ENCODE measurements around the gene PCED1A.

GRCh38 chr20:2887715-2888114 is 47.3 kb upstream of the PCED1A start:
- TF ChIP-seq POLR2A (IDR thresholded peaks at IDR 0.05; ENCODE audit: control extremely low read depth in 1 of 2, low read depth in 2 of 2, low read length in 2 of 2), result no peak
- TF ChIP-seq NANOG (IDR thresholded peaks at IDR 0.05; ENCODE audit: insufficient read depth, low read depth, low read length, poor library complexity, severe bottlenecking), result no peak
- TF ChIP-seq YY1 (IDR thresholded peaks at IDR 0.05; ENCODE audit: low read depth, low read length), result no peak
- no peak for TF ChIP-seq CTCF (IDR thresholded peaks at IDR 0.05; ENCODE audit: control extremely low read depth in 1 of 3, insufficient read depth in 1 of 3, low read depth in 1 of 3, low read length in 3 of 3)
- TF ChIP-seq SP1 (IDR thresholded peaks at IDR 0.05; ENCODE audit: low read depth, low read length), result no peak
- no peak for TF ChIP-seq EP300 (IDR thresholded peaks at IDR 0.05; ENCODE audit: borderline replicate concordance in 1 of 2, low read depth in 2 of 2, low read length in 2 of 2)
- no peak for TF ChIP-seq POLR2AphosphoS5 (IDR thresholded peaks at IDR 0.05; ENCODE audit: low read depth, low read length)
- no peak for TF ChIP-seq USF2 (IDR thresholded peaks at IDR 0.05; ENCODE audit: low read length)

Measured in H1 (cell line).